ENCODE data around the gene ERGIC1.

DNA sequence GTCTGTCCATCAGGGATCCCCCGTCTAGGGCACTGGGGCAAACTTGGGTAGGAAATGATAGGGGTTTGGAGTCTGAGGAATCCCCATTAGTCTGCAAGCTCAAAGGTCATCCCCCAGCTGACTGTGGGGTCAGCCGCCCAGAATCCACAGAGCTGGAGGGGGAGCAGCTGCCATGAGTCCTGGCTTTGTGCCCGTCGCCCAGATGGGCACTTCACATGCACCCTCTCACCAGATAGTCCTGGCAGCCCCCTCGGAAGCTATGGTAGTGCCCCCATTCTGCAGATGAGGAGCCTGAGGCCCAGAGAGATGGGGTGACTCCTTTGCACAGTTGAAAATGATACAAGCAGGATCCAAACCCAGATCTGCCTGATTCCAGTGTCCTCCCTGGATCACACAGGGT is 89.5 kb downstream of the ERGIC1 start:
- TF ChIP-seq, protein P1, sequence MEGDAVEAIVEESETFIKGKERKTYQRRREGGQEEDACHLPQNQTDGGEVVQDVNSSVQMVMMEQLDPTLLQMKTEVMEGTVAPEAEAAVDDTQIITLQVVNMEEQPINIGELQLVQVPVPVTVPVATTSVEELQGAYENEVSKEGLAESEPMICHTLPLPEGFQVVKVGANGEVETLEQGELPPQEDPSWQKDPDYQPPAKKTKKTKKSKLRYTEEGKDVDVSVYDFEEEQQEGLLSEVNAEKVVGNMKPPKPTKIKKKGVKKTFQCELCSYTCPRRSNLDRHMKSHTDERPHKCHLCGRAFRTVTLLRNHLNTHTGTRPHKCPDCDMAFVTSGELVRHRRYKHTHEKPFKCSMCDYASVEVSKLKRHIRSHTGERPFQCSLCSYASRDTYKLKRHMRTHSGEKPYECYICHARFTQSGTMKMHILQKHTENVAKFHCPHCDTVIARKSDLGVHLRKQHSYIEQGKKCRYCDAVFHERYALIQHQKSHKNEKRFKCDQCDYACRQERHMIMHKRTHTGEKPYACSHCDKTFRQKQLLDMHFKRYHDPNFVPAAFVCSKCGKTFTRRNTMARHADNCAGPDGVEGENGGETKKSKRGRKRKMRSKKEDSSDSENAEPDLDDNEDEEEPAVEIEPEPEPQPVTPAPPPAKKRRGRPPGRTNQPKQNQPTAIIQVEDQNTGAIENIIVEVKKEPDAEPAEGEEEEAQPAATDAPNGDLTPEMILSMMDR (IDR thresholded peaks at IDR 0.05): no peak
- no peak for TF ChIP-seq POLR2A (IDR thresholded peaks at IDR 0.05)

Measured in testis (tissue), 2 donors.